NOMO-1 (cell line): ENCODE data around the gene CNTNAP5.

Experiments
- DNase-seq, 2 experiments: peaks; one replicate each; lab custom pipeline; 2025; ENCODE audit not compliant: unreplicated experiment in 2 of 2; lab: John Stamatoyannopoulos, UW

The CNTNAP5 gene

GRCh38 chr2:124756048-124756447, 731.0 kb downstream of the CNTNAP5 start:
- no peak for DNase-seq

GRCh38 chr2:124762388-124762787, 737.3 kb downstream of the CNTNAP5 start:
- DNase-seq, result no peak

- no peak for DNase-seq
These were observed 738.5 kb downstream of the CNTNAP5 start for GRCh38 chr2:124763611-124764010.

GRCh38 chr2:124774781-124775180, 749.7 kb downstream of the CNTNAP5 start:
- DNase-seq, result no peak

- no peak for DNase-seq
These were observed 751.2 kb downstream of the CNTNAP5 start for GRCh38 chr2:124776332-124776731.

- DNase-seq, result no peak
These were observed 753.0 kb downstream of the CNTNAP5 start for GRCh38 chr2:124778076-124778475.

- no peak for DNase-seq
These were observed 771.6 kb downstream of the CNTNAP5 start for GRCh38 chr2:124796647-124797046.

GRCh38 chr2:124797049-124797448, 772.0 kb downstream of the CNTNAP5 start:
- no peak for DNase-seq

- no peak for DNase-seq
These were observed 773.5 kb downstream of the CNTNAP5 start for GRCh38 chr2:124798551-124798950.

- peak in 1 of 2 experiments; percentile 34 for DNase-seq
These were observed 779.2 kb downstream of the CNTNAP5 start for GRCh38 chr2:124804014-124804940.

GRCh38 chr2:124805060-124805459, 780.0 kb downstream of the CNTNAP5 start:
- no peak for DNase-seq

GRCh38 chr2:124810132-124810531, 785.0 kb downstream of the CNTNAP5 start:
- DNase-seq, result no peak

- DNase-seq, result peak in 1 of 2 experiments; percentile 1
These were observed 790.1 kb downstream of the CNTNAP5 start for GRCh38 chr2:124814968-124815745.

GRCh38 chr2:124816007-124816406, 790.9 kb downstream of the CNTNAP5 start:
- DNase-seq, result no peak

GRCh38 chr2:124822516-124822915, 797.4 kb downstream of the CNTNAP5 start:
- DNase-seq, result no peak

GRCh38 chr2:124824441-124824840, 799.4 kb downstream of the CNTNAP5 start:
- no peak for DNase-seq

GRCh38 chr2:124832521-124832920, 807.4 kb downstream of the CNTNAP5 start:
- DNase-seq, result no peak

GRCh38 chr2:124834331-124834730, 809.2 kb downstream of the CNTNAP5 start:
- no peak for DNase-seq

GRCh38 chr2:124835331-124835730, 810.2 kb downstream of the CNTNAP5 start:
- no peak for DNase-seq

GRCh38 chr2:124836416-124836815, 811.3 kb downstream of the CNTNAP5 start:
- DNase-seq, result no peak

- no peak for DNase-seq
These were observed 812.4 kb downstream of the CNTNAP5 start for GRCh38 chr2:124837496-124837895.

GRCh38 chr2:124838406-124838805, 813.3 kb downstream of the CNTNAP5 start:
- no peak for DNase-seq
